Common myeloid progenitor, CD34-positive (primary cell): ENCODE results near the gene PARS2.

Experiments used
- CTCF ChIA-PET: fragments of 350-600 bp; sonication (Branson Sonifier 250); formaldehyde crosslinking; loops from one replicate; lab custom pipeline; 2021; ENCODE audit warnings: antibody characterized with exemption; lab: Charles Lee
- POLR2A ChIA-PET: fragments of 350-600 bp; sonication (Branson Sonifier 250); formaldehyde crosslinking; loops from one replicate; lab custom pipeline; 2021; ENCODE audit warnings: antibody characterized with exemption; lab: Charles Lee
- DNase-seq, 3 donors: peaks; one replicate each; pipeline versions ENCODE4 v3.0.0 to v3.0.0-alpha.2; 2013
- H3K27ac ChIP-seq, 2 experiments: 1 replicate in 1 of 2; 2 replicates in 1 of 2; pipeline ENCODE4 v1.7.0; 2013; ENCODE audit warnings: inconsistent platforms in 2 of 2, low read length in 2 of 2, mild to moderate bottlenecking in 2 of 2, low read depth in 1 of 2, moderate library complexity in 1 of 2; ENCODE audit not compliant: severe bottlenecking in 2 of 2, insufficient read depth in 1 of 2, poor library complexity in 1 of 2
- H3K27me3 ChIP-seq, 5 experiments: replicated peaks in 2 of 5; 1 replicate in 3 of 5; 2 replicates in 2 of 5; pipeline versions ENCODE4 v1.6.1 to v1.7.0; 2013; ENCODE audit warnings: low read length in 4 of 5, mild to moderate bottlenecking in 2 of 5, moderate library complexity in 2 of 5, inconsistent platforms in 1 of 5; ENCODE audit not compliant: insufficient read depth in 5 of 5, control insufficient read depth in 4 of 5
- H3K36me3 ChIP-seq, 4 experiments: 1 replicate in 2 of 4; 2 replicates in 2 of 4; pipeline versions ENCODE4 v1.6.1 to v1.7.0; 2013; ENCODE audit warnings: low read length in 3 of 4, control low read depth in 1 of 4, mild to moderate bottlenecking in 1 of 4; ENCODE audit not compliant: control insufficient read depth in 4 of 4, insufficient read depth in 4 of 4
- H3K4me1 ChIP-seq, 4 experiments: 1 replicate in 3 of 4; 2 replicates in 1 of 4; pipeline versions ENCODE4 v1.6.1 to v1.7.1; 2013; ENCODE audit warnings: low read length in 3 of 4, mild to moderate bottlenecking in 3 of 4, control low read depth in 1 of 4, inconsistent platforms in 1 of 4, moderate library complexity in 1 of 4; ENCODE audit not compliant: control insufficient read depth in 4 of 4, insufficient read depth in 4 of 4; ENCODE audit errors: control extremely low read depth in 1 of 4
- H3K4me3 ChIP-seq, 7 experiments: 1 replicate in 4 of 7; 2 replicates in 3 of 7; pipeline versions ENCODE4 v1.5.1 to v1.7.0; 2013; ENCODE audit warnings: mild to moderate bottlenecking in 7 of 7, low read length in 6 of 7, moderate library complexity in 6 of 7, inconsistent platforms in 2 of 7, low read depth in 2 of 7, control low read depth in 1 of 7; ENCODE audit not compliant: insufficient read depth in 4 of 7, control insufficient read depth in 1 of 7; ENCODE audit errors: extremely low read depth in 1 of 7
- H3K9me3 ChIP-seq, 5 experiments: 1 replicate in 4 of 5; 2 replicates in 1 of 5; pipeline versions ENCODE4 v1.6.1 to v1.7.1; 2013; ENCODE audit warnings: low read length in 4 of 5, mild to moderate bottlenecking in 2 of 5, inconsistent platforms in 1 of 5, low read depth in 1 of 5, moderate library complexity in 1 of 5; ENCODE audit not compliant: control insufficient read depth in 4 of 5, insufficient read depth in 2 of 5; ENCODE audit errors: control extremely low read depth in 1 of 5
- WGBS: methylation state at CpG from one replicate; pipeline ENCODE4 v1.1.5; 2013; ENCODE audit not compliant: insufficient coverage; 5-methylcytosine and 5-hydroxymethylcytosine counted together

PARS2 gene

GRCh38 chr1:54709547-54710292, 54.6 kb downstream of the PARS2 start:
- Histone ChIP-seq H3K27me3 (peaks cover 0 to 2% (median 0%) of the 10 kb centered on the region in 5 experiments), H3K4me1 (no peaks in the 10 kb centered on the region), H3K4me3 (no peak overlapping the region), H3K27ac (no peak overlapping the region), H3K9me3 (no peaks in the 10 kb centered on the region), H3K36me3 (peaks cover 0 to 5% (median 1%) of the 10 kb centered on the region in 4 experiments)
- POLR2A ChIA-PET, result interaction anchor here (0.5 kb wide), 1 partner anchor 939 kb away, joined by 3 read pairs; no protein-coding TSS in a partner anchor
- 96% methylated on average over 7 of the region's 8 CpGs for WGBS
- CTCF ChIA-PET, result no interaction called here
- DNase-seq, result no peak

GRCh38 chr1:54708385-54708784, 55.9 kb downstream of the PARS2 start:
- POLR2A ChIA-PET, result no interaction called here

More at GRCh38 chr1:54708385-54708784, 55.9 kb downstream of the PARS2 start:
- Histone ChIP-seq H3K27me3 (peaks cover 0 to 2% (median 0%) of the 10 kb centered on the region in 5 experiments), H3K4me1 (no peaks in the 10 kb centered on the region), H3K4me3 (no peak overlapping the region), H3K9me3 (no peaks in the 10 kb centered on the region), H3K27ac (no peak overlapping the region), H3K36me3 (peaks cover 0 to 7% (median 1%) of the 10 kb centered on the region in 4 experiments)
- DNase-seq, result no peak
- CTCF ChIA-PET, result no interaction called here
